K562 (cell line): ENCODE results near the gene NCDN. TPM values are rescaled to one million over a fixed set of nuclear protein-coding genes. Genes with fewer than 3 reads are reported as not detected.
A peak's percentile ranks its signal among the peaks of the same experiment; 100 is the strongest.

ENCODE experiments used
- ATF7 ChIP-seq: fragments of 450-650 bp; IDR thresholded peaks from 2 replicates; pipeline ENCODE4 v1.7.1; 2014; ENCODE audit warnings: mild to moderate bottlenecking, moderate library complexity
- MAFF ChIP-seq: IDR thresholded peaks from 2 replicates; pipeline ENCODE4 v1.6.1; 2012; ENCODE audit warnings: low read length, improper control_type of control experiment
- MTA3 ChIP-seq: fragments of 450-650 bp; formaldehyde crosslinking; IDR thresholded peaks from 2 replicates; pipeline ENCODE4 v1.6.1; 2017; ENCODE audit warnings: mild to moderate bottlenecking, borderline replicate concordance
- NFIX ChIP-seq: fragments of 250-450 bp; sonication (Bioruptor Pico); IDR thresholded peaks from 2 replicates; pipeline ENCODE4 v1.4.0; 2020; ENCODE audit warnings: low read depth, mild to moderate bottlenecking, moderate library complexity
- NRF1 ChIP-seq, 2 experiments: fragments of 450-650 bp; IDR thresholded peaks in 1 of 2; conservative IDR thresholded peaks in 1 of 2; 2 replicates each; pipeline ENCODE4 v1.6.1; 2014; ENCODE audit warnings: mild to moderate bottlenecking in 2 of 2
- PPARD ChIP-seq: fragments of 250-450 bp; sonication (Bioruptor Pico); IDR thresholded peaks from 2 replicates; pipeline ENCODE4 v1.8.0; 2022; ENCODE audit warnings: inconsistent platforms, mild to moderate bottlenecking, moderate library complexity
- RCOR1 ChIP-seq, 2 experiments: IDR thresholded peaks; 2 replicates each; pipeline ENCODE4 v1.6.1; 2012; ENCODE audit warnings: low read depth in 2 of 2, low read length in 2 of 2, borderline replicate concordance in 1 of 2, improper control_type of control experiment in 1 of 2
- SMARCC2 ChIP-seq: fragments of 450-650 bp; IDR thresholded peaks from 2 replicates; pipeline ENCODE4 v1.6.1; 2017; ENCODE audit warnings: antibody characterized with exemption, moderate library complexity, mild to moderate bottlenecking, low read depth
- YY1 ChIP-seq, 3 experiments: IDR thresholded peaks; 2 replicates each; pipeline ENCODE4 v1.6.1; 2011; ENCODE audit warnings: low read length in 2 of 3, mild to moderate bottlenecking in 2 of 3, moderate library complexity in 2 of 3, borderline replicate concordance in 1 of 3, control low read depth in 1 of 3, low read depth in 1 of 3; ENCODE audit not compliant: insufficient read depth in 3 of 3, insufficient replicate concordance in 2 of 3, control insufficient read depth in 1 of 3, insufficient read length in 1 of 3; ENCODE audit errors: extremely low read depth in 1 of 3
- ZNF175 ChIP-seq: fragments of 200-800 bp; sonication (Bioruptor generic); IDR thresholded peaks from 2 replicates; pipeline ENCODE4 v1.6.1; 2016; ENCODE audit warnings: low read depth, mild to moderate bottlenecking, missing genetic modification characterization, missing compliant biosample characterization
- ZZZ3 ChIP-seq: fragments of 450-650 bp; IDR thresholded peaks from 2 replicates; pipeline ENCODE4 v1.6.1; 2016; ENCODE audit warnings: antibody characterized with exemption, mild to moderate bottlenecking, moderate library complexity
- polyA plus RNA-seq, 8 experiments: library from polyadenylated mRNA; depleted of rRNA in 4 of 8; stranded (reverse) in 5 of 8; unstranded in 3 of 8; fragments of >200 nt; fragmentation: Nextera tagmentation in 2 of 8; fragmentation: Illumina TruSeq in 1 of 8; extraction: Ambion mirVana in 2 of 8; extraction: Trizol in 1 of 8; gene quantifications; 2 replicates each; pipeline versions ENCODE4 v1.2.1 to v1.2.3, GENCODE V29; 2011 to 2014; ENCODE audit warnings: inconsistent platforms in 1 of 8, missing spikeins in 1 of 8
- total RNA-seq, 7 experiments: library from RNA; depleted of rRNA in 6 of 7; stranded (reverse); fragments of >200 nt in 6 of 7; fragmentation: Illumina TruSeq in 2 of 7; extraction: Trizol in 2 of 7; gene quantifications; 2 replicates each; pipeline versions ENCODE4 v1.2.1 to v1.2.3, GENCODE V29; 2011 to 2021; ENCODE audit warnings: low replicate concordance in 1 of 7
- TF ChIP-seq, protein P1 (sequence below): fragments of 450-650 bp; formaldehyde crosslinking; IDR thresholded peaks from 2 replicates; pipeline ENCODE4 v1.4.0; 2022; ENCODE audit warnings: missing genetic modification characterization
- TF ChIP-seq, protein P2 (sequence below): fragments of 450-650 bp; formaldehyde crosslinking; IDR thresholded peaks from 2 replicates; pipeline ENCODE4 v1.4.0; 2020; ENCODE audit warnings: mild to moderate bottlenecking, moderate library complexity
- TF ChIP-seq, protein P3 (sequence below): sonication (generic); formaldehyde crosslinking; IDR thresholded peaks from 2 replicates; pipeline ENCODE4 v1.8.0; 2022; ENCODE audit warnings: mild to moderate bottlenecking, missing genetic modification reagents
- TF ChIP-seq, protein P4 (sequence below), 2 experiments: fragments of 250-450 bp in 1 of 2; fragments of 450-650 bp in 1 of 2; sonication (Bioruptor Pico) in 1 of 2; IDR thresholded peaks; 2 replicates each; pipeline versions ENCODE4 v1.6.1 to v1.8.0; 2016 to 2021; ENCODE audit warnings: mild to moderate bottlenecking in 2 of 2, moderate library complexity in 2 of 2, missing compliant biosample characterization in 1 of 2, missing genetic modification characterization in 1 of 2
- TF ChIP-seq, protein P5 (sequence below): fragments of 450-650 bp; IDR thresholded peaks from 2 replicates; pipeline ENCODE4 v1.7.1; 2018; ENCODE audit warnings: mild to moderate bottlenecking, low read depth; ENCODE audit not compliant: partially characterized antibody

The NCDN gene
- total and polyA plus RNA-seq, 9 of the 15 experiments (the other 6 are each of a cell fraction or from before 2014, with no cell fraction given): 1.9 to 35.1 (median 10.7) TPM

DNA sequence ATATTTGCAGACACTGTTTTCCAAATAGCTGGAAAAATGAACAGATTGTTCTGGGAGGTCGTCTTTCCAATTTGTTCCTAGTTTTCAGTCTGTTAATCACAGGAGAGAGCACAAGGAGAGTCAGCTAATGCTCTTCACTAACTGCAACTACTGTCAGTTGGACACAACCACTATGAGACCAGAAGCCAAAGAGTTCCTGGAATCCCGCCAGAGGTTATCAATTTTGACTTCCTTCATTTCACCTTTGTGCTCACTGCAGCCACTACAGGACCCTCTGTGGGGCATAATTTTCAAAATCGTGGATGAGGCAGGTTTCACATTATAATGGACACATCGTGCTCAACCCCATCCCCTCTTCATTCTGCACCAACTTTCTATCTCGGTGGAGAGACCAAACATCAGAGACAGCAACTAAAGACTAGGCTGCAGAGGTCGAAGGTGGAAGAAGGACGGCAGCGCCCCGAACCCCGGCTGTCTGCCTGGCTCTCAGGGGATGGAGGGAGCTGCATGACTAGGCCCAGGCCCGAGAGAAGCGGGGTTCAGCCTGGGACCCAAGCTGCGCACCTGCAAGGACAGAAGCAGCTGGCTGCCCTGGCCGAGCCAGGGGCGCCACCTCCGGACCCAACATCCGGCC lies 998 bp upstream of the NCDN start (continued):
- TF ChIP-seq NRF1 (conservative IDR thresholded peaks at IDR 0.05 in 1 of 2, IDR thresholded peaks at IDR 0.05 in 1 of 2) (peak; percentile 86 to 88), MTA3 (0 out of 2 replicates have a peak, but pooled peaks have one; percentile 10), PPARD (no peak), ZNF175 (no peak), NFIX (no peak), SMARCC2 (no peak), ZZZ3 (no peak), YY1 (IDR thresholded peaks at IDR 0.05; ENCODE audit: borderline replicate concordance in 1 of 3, control insufficient read depth in 1 of 3, extremely low read depth in 1 of 3, insufficient read depth in 3 of 3, insufficient read length in 1 of 3, insufficient replicate concordance in 2 of 3, low read depth in 1 of 3, low read length in 2 of 3) (no peak), MAFF (no peak), ATF7 (no peak), RCOR1 (IDR thresholded peaks at IDR 0.05; ENCODE audit: borderline replicate concordance in 1 of 2, low read depth in 2 of 2, low read length in 2 of 2) (peak in 1 of 2 experiments; percentile 8; a peak in 1 of 4 replicates)
- TF ChIP-seq, protein P1, sequence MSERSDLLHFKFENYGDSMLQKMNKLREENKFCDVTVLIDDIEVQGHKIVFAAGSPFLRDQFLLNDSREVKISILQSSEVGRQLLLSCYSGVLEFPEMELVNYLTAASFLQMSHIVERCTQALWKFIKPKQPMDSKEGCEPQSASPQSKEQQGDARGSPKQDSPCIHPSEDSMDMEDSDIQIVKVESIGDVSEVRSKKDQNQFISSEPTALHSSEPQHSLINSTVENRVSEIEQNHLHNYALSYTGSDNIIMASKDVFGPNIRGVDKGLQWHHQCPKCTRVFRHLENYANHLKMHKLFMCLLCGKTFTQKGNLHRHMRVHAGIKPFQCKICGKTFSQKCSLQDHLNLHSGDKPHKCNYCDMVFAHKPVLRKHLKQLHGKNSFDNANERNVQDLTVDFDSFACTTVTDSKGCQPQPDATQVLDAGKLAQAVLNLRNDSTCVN: no peak
- TF ChIP-seq, protein P2, sequence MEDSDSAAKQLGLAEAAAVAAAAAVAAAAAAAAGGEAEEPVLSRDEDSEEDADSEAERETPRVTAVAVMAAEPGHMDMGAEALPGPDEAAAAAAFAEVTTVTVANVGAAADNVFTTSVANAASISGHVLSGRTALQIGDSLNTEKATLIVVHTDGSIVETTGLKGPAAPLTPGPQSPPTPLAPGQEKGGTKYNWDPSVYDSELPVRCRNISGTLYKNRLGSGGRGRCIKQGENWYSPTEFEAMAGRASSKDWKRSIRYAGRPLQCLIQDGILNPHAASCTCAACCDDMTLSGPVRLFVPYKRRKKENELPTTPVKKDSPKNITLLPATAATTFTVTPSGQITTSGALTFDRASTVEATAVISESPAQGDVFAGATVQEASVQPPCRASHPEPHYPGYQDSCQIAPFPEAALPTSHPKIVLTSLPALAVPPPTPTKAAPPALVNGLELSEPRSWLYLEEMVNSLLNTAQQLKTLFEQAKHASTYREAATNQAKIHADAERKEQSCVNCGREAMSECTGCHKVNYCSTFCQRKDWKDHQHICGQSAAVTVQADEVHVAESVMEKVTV (CRISPR knock-in tag): 0 out of 2 replicates have a peak, but pooled peaks have one; percentile 29
- TF ChIP-seq, protein P3, sequence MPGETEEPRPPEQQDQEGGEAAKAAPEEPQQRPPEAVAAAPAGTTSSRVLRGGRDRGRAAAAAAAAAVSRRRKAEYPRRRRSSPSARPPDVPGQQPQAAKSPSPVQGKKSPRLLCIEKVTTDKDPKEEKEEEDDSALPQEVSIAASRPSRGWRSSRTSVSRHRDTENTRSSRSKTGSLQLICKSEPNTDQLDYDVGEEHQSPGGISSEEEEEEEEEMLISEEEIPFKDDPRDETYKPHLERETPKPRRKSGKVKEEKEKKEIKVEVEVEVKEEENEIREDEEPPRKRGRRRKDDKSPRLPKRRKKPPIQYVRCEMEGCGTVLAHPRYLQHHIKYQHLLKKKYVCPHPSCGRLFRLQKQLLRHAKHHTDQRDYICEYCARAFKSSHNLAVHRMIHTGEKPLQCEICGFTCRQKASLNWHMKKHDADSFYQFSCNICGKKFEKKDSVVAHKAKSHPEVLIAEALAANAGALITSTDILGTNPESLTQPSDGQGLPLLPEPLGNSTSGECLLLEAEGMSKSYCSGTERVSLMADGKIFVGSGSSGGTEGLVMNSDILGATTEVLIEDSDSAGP (CRISPR knock-in tag): no peak
- TF ChIP-seq, protein P4, sequence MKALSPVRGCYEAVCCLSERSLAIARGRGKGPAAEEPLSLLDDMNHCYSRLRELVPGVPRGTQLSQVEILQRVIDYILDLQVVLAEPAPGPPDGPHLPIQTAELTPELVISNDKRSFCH (CRISPR knock-in tag; IDR thresholded peaks at IDR 0.05): no peak
- TF ChIP-seq, protein P4 (tag; IDR thresholded peaks at IDR 0.05): no peak
- TF ChIP-seq, protein P5, sequence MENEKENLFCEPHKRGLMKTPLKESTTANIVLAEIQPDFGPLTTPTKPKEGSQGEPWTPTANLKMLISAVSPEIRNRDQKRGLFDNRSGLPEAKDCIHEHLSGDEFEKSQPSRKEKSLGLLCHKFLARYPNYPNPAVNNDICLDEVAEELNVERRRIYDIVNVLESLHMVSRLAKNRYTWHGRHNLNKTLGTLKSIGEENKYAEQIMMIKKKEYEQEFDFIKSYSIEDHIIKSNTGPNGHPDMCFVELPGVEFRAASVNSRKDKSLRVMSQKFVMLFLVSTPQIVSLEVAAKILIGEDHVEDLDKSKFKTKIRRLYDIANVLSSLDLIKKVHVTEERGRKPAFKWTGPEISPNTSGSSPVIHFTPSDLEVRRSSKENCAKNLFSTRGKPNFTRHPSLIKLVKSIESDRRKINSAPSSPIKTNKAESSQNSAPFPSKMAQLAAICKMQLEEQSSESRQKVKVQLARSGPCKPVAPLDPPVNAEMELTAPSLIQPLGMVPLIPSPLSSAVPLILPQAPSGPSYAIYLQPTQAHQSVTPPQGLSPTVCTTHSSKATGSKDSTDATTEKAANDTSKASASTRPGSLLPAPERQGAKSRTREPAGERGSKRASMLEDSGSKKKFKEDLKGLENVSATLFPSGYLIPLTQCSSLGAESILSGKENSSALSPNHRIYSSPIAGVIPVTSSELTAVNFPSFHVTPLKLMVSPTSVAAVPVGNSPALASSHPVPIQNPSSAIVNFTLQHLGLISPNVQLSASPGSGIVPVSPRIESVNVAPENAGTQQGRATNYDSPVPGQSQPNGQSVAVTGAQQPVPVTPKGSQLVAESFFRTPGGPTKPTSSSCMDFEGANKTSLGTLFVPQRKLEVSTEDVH: no peak
